NCI-H345 (cell line): ENCODE results near the gene TCTA.

ENCODE experiments used
- DNase-seq: peaks from one replicate; lab custom pipeline; 2025; lab: John Stamatoyannopoulos, UW

TCTA gene

DNA sequence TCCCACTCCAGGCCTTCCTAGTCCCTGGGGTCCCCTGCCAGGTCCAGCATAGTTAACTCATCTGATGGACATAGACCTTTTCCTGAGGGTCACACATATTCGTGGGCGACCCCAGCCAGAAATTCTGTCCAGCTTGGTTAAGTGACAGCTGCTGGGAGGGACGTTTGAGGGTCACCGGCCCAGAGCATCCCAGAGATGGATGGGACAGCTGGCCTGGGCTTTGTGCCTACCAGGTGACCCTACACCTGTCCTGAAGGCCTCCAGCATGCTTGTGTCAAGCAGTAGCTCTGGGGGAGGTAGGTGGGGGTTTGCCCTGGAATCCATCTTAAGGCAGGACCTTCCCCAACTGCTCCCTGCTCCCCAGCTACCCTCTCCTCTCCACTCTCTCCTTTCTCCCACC is 48.7 kb downstream of the TCTA start:
- no peak for DNase-seq

DNA sequence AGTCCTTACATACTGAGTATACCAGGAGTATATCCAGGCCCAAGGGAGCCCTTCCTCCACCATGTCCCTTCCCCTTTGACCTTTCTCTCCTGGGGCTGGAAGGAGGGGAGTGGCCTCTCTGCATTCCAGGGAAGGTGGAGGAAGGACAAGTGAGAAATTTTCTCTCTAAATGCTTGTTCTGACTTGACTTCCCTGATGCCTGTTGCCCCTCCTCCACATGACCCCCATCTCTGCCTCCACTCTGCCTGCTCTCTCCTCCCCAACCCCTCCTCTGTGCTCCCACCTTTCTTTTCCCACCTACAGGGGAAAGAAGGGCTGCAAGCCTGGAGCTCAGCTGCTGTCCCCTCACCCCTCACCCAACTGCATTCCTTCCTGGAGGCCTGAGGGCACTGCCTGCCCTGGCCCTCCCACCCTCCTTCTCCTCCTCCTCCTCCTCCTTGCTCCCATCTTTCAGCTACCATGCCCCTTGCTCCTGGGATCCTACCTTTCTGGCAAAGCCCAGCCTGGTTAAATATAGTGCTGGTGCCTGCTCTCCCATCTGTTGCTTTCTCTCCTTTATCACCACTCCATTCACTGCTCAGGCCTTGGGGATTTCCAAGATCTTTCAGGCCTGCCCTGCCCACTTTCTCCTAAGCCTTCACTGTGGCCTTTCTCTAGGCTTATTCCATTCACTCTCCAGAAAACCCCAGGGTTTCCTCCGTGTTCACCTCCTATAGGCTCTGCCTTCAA is 49.4 kb downstream of the TCTA start:
- DNase-seq = no peak

DNA sequence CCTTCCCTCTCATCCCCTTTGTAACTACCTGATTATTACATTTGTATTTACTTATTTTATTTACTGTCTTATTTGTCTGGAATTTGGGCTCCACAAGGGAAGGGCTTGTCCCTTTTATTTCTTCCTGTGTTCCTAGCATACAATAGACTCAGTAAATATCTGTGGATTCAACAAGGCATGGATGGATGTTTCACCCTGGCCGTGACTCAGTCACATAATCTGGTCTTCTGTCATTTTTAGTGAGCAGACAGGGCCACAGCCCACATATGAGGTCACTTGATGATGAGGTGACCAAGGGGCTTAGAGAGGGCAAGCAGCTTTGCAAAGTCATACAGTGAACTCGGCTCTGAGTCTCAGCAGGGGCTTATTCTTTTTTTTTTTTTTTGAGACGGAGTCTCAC is 50.0 kb downstream of the TCTA start:
- no peak for DNase-seq

DNA sequence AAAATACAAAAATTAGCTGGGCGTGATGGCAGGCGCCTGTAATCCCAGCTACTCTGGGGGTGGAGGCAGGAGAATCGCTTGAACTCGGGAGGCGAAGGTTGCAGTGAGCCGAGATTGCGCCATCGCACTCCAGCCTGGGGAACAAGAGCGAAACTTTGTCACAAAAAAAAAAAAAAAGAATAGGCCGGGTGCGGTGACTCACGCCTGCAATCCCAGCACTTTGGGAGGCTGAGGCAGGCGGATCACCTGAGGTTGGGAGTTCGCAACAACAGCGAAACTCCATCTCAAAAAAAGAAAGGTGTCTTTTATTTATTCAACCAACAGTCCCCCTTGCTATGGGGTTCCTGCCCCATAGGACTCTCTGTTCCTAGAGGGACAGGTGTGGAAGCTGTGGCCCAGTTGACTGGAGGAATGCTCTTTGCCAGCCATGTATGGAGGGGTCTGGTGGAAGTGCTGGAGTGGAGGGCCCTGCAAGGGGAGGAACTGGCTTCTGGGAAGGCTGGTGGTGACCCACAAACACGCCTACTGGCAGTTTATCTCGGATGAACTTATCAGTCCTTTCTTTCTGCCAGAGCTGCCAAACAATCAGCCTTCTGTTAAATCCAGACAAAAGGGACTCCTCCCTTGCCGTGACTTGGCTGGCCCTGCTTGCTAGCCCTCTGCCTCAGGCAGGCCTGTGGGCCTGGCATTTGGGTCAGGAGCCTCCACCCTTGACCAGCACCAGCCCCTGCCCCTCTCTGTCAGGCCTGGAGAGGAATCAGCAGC is 53.2 kb downstream of the TCTA start:
- DNase-seq = no peak
